A673 (cell line): Measurements from ENCODE around the gene CERK.

Experiments used
- CTCF ChIP-seq: fragments of 300-800, 200-600 bp; sonication (generic); conservative IDR thresholded peaks from 2 replicates; pipeline ENCODE4 v1.5.1; 2017; ENCODE audit warnings: low read depth, mild to moderate bottlenecking, antibody characterized with exemption, low read length, moderate library complexity, mixed read lengths
- EZH2 ChIP-seq: fragments of 200-600 bp; sonication (generic); IDR thresholded peaks from 2 replicates; pipeline ENCODE4 v1.6.1; 2017; ENCODE audit warnings: borderline replicate concordance, low read depth, mild to moderate bottlenecking, mixed read lengths, antibody characterized with exemption, low read length; ENCODE audit not compliant: poor library complexity, severe bottlenecking

GRCh38 chr22:46746620-46747019 lies 8.6 kb upstream of the CERK start:
- TF ChIP-seq EZH2 (no peak), CTCF (no peak)
